HG03103 (cell line): Measurements from ENCODE around the gene UGT1A9.

Experiments
- ATAC-seq: cut with Tn5 transposase; IDR thresholded peaks from one replicate; pipeline ENCODE4 v1.9.1; 2021; ENCODE audit warnings: low read depth; ENCODE audit not compliant: unreplicated experiment

UGT1A9 gene

GRCh38 chr2:233754872-233755611 lies 83.3 kb downstream of the UGT1A9 start:
- no peak for ATAC-seq

GRCh38 chr2:233756429-233757081 lies 84.9 kb downstream of the UGT1A9 start:
- ATAC-seq = no peak

- ATAC-seq = no peak
Measured at GRCh38 chr2:233758141-233758540, 86.4 kb downstream of the UGT1A9 start.

GRCh38 chr2:233758849-233759248 lies 87.2 kb downstream of the UGT1A9 start:
- no peak for ATAC-seq

GRCh38 chr2:233760043-233760442 lies 88.3 kb downstream of the UGT1A9 start, which contains the start of gene UGT1A1:
TSS of gene UGT1A1 (plus strand) at chr2:233760270. CDS start at chr2:233760288, 18 bp downstream.
- ATAC-seq = no peak

GRCh38 chr2:233761040-233761769 lies 89.5 kb downstream of the UGT1A9 start:
- no peak for ATAC-seq

- no peak for ATAC-seq
Measured at GRCh38 chr2:233764264-233764663, 92.6 kb downstream of the UGT1A9 start.

GRCh38 chr2:233764761-233765160 lies 93.1 kb downstream of the UGT1A9 start:
- no peak for ATAC-seq

- no peak for ATAC-seq
Measured at GRCh38 chr2:233766416-233766815, 94.7 kb downstream of the UGT1A9 start.

- ATAC-seq = no peak
Measured at GRCh38 chr2:233768076-233768475, 96.4 kb downstream of the UGT1A9 start.

- no peak for ATAC-seq
Measured at GRCh38 chr2:233769260-233769659, 97.6 kb downstream of the UGT1A9 start.

- ATAC-seq = no peak
Measured at GRCh38 chr2:233772153-233772552, 100.5 kb downstream of the UGT1A9 start.

- ATAC-seq = no peak
Measured at GRCh38 chr2:233772583-233772982, 100.9 kb downstream of the UGT1A9 start.

GRCh38 chr2:233773854-233774253 lies 102.2 kb downstream of the UGT1A9 start:
- ATAC-seq = no peak

- no peak for ATAC-seq
Measured at GRCh38 chr2:233775414-233775813, 103.7 kb downstream of the UGT1A9 start.

GRCh38 chr2:233778030-233778429 lies 106.3 kb downstream of the UGT1A9 start, which contains the start of gene MROH2A:
TSS of gene MROH2A (plus strand) at chr2:233778330. CDS start at chr2:233779359, 1,029 bp downstream.
- no peak for ATAC-seq

GRCh38 chr2:233779722-233780121 lies 108.0 kb downstream of the UGT1A9 start:
- ATAC-seq = no peak

- ATAC-seq = no peak
Measured at GRCh38 chr2:233780771-233781170, 109.1 kb downstream of the UGT1A9 start.

- no peak for ATAC-seq
Measured at GRCh38 chr2:233789554-233789953, 117.9 kb downstream of the UGT1A9 start.

- ATAC-seq = no peak
Measured at GRCh38 chr2:233791151-233791882, 119.6 kb downstream of the UGT1A9 start.
